HG03378 (cell line): ENCODE results near the gene DSCAML1.

ENCODE experiments used
- ATAC-seq: cut with Tn5 transposase; IDR thresholded peaks from one replicate; pipeline ENCODE4 v1.9.1; 2021; ENCODE audit warnings: mild to moderate bottlenecking, moderate library complexity; ENCODE audit not compliant: unreplicated experiment

DSCAML1 gene

GRCh38 chr11:117439256-117439655 is 357.8 kb downstream of the DSCAML1 start:
- no peak for ATAC-seq

DNA sequence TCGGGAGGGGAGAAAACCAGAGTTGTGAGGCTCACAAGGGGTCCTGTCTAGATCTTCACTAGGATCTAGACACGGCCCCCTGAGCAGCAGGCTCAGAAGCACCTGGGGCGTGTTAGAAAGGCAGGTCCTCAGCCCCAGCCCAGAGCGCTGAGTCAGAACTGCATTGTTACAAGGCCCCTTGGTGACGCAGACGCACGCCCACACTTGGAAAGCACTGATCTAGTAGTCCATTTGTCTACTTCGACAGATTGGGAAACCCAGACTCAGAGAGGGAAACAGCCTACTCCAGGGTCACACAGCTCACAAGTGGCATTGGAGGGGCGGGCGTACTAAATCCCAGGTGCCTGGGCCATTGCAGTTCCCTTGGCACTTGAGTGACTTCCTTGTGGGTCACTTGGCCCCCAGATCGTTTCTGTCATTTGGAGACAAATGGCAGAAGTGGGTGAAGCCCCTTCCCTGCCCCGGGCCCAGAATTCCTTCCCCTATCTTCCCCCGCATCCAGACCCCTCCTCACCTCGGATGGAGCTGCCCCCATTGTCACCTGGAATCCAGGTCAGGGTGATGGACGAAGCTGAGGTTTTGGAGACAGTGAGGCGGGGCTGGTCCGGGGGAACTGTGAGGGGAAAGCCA is 358.5 kb downstream of the DSCAML1 start:
- ATAC-seq, result no peak

DNA sequence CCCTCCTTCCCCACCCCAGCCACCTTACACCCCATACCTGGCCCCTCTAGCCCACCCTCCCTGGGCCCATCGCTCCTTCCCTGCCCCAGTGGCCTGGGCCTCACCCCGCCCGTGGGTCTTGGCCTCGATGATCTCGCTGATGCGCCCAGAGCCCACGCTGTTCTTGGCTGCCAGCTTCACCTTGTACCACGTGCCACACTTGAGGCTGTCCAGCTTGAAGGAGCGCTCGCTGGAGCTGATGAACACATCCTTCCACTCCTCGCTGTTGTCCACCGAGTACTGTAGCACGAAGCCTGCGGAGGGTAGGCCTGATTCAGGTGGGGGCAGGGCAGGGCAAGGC is 359.3 kb downstream of the DSCAML1 start:
- no peak for ATAC-seq

DNA sequence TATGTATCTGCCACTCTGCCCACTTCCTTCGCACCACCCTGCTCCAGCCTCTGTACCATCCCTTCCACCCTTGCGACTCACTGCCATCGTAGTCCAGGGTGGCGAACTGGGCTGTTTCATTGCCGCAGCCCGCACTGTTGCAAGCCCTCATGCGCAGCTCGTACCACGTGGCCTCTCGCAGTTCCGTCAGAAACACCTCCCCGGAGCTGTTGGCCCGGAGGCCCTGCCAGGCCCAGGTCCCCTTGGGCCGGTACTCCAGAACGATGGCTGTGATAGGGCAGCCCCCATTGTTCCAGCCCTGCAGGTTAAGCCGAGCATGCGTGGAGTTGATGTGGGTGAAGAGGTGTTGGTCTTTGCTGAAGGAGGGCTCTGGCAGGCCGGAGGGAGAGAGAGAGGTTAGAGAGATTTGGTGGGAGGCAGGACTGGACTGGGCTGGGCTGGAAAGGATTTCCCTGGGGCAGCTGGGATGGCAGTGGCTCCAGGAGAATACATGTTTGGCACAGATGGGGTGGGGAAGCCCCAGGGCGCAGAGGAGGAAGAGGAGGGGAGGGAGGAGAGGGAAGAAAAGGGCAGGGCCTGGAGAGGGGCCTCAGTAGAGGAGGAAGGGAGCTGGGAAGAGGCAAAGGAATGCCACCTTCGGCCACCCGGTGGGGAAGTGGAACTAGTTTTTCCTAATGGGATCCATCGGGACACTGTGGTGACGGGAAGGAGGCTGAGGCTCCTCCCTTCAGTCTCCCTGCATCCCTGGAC is 359.8 kb downstream of the DSCAML1 start:
- no peak for ATAC-seq

GRCh38 chr11:117435326-117435725 is 361.7 kb downstream of the DSCAML1 start:
- no peak for ATAC-seq

GRCh38 chr11:117434481-117434880 is 362.5 kb downstream of the DSCAML1 start:
- no peak for ATAC-seq

- ATAC-seq, result no peak
Measured at GRCh38 chr11:117433717-117434116, 363.3 kb downstream of the DSCAML1 start.

DNA sequence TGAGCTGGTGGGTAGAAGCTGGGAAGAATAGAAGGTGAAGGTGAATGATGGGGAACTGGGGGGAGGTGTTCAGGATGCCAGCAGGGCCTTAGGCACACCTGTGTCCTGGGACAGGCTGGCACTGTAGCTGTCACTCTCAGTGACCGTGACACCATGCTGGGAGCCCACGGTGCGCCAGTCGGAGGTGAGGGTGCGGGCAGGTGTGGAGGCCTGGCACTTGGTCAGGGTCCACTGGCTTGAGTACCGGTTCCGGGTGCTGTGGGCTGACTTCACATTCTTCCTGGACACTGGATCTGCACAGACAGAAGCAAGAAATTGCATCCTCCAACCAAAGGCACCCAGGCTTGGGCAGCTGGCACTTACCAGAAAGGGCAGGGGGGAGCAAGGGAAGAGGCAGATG is 365.6 kb downstream of the DSCAML1 start:
- no peak for ATAC-seq

GRCh38 chr11:117430293-117430955 is 366.6 kb downstream of the DSCAML1 start:
- ATAC-seq, result no peak

- no peak for ATAC-seq
Measured at GRCh38 chr11:117428856-117429229, 368.2 kb downstream of the DSCAML1 start.

GRCh38 chr11:117428186-117428855 is 368.7 kb downstream of the DSCAML1 start:
- no peak for ATAC-seq

- ATAC-seq, result no peak
Measured at GRCh38 chr11:117427356-117427874, 369.6 kb downstream of the DSCAML1 start.

DNA sequence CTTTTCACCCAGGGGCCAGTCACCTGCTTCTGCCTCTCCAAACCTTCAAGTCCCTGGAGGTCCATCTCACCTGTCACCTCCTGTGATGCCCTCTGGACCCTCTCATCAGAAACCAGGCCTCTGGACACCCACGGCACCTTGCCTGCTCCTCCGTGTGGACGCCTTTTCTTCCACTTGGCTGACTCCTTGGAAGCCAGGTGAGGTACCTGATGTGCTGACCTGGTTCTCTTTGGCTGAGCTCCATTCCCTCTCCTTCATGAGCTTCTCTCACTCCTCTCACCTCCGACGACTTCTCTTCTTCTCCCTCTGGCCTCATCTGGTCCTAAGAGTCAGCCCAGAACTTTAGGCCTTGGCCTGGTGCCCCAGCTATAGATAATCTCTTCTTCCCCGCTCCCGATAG is 370.1 kb downstream of the DSCAML1 start:
- no peak for ATAC-seq

DNA sequence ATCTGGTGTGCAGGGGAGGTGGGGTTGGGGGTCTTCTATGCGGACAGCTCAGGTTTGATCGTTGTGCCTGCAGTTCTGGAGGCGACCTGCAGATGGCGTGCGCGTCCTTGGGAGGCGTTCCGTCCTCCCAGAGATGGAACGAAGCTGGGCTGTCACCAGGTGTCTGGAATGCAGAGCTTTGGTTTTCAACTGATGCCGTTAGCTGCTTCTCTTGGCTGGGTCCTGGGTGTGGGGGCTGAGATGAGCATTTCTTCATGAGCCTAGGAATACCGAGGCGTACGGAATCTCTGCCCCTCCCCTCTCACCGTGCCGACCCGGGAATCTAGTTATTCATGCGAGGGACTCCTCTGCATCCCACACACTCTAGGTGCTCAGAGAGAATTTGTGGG is 370.7 kb downstream of the DSCAML1 start:
- no peak for ATAC-seq

DNA sequence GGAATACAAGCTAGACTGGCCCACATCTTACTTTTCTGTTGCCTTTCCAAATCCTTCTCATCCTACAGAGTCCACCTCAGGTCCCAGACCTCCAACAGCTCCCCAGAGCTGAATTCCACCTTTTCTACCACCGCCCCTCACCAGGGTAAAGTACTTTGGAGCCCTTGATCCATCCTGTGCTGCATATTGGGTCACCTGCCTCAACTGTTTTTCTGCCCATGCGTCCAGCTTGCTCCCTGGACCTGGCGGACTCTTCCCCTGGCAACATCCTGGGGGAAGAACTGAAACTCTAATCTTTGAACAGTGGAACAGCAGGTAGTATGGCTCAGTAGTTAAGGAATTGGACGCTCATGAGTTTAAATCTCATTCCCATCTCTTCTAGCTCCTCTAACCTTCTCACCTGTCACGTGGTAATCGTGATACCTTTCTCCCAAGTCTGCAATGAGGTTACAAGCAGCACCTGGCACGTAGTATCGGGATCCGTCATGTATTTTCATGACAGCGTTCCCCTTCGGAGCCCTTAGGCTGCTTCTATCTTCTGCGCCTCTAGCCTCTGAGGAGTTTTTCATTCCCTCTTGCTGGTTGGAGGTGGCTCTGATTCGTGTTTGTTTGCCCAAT is 371.2 kb downstream of the DSCAML1 start:
- ATAC-seq, result no peak

DNA sequence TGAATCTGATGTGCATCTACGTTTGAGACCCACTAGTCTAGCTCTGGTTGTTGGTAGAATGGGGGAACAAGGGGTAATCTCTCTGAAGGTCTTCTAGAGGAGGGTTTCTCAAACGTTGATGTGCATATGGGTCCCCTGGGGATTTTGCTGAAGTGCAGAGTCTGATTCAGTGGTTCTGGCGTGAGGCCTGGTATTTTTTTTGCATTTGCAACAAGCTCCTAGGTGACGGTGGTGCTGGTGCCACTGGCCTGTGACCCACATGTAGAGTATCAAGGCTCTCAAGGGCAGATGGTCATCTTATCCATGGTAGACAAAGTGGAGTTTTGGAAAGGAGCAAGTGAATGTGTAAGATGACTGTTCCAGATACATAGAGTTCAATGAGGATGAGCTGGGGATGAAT is 372.2 kb downstream of the DSCAML1 start:
- ATAC-seq, result no peak

GRCh38 chr11:117423046-117423575 is 373.9 kb downstream of the DSCAML1 start:
- ATAC-seq, result no peak

GRCh38 chr11:117421476-117421875 is 375.5 kb downstream of the DSCAML1 start:
- ATAC-seq, result no peak

- no peak for ATAC-seq
Measured at GRCh38 chr11:117421041-117421440, 376.0 kb downstream of the DSCAML1 start.

DNA sequence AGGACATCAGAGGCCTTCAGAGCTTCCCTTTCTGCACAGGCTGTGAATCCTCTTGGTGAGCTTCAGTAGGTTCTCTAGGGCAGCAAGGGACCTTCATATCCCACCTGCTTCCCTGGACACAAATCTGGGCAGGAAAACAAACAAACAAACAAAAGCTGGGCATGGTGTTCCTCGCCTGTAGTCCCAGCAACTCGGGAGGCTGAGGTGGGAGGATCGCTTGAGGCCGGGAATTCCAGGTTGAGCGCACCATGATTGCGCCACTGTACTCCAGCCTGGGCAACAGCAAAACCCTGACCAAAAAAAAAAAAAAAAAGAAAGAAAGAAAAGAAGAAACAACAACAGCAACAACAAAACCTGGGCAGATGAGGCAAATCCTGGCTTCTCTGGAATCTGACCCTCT is 376.4 kb downstream of the DSCAML1 start:
- no peak for ATAC-seq

- no peak for ATAC-seq
Measured at GRCh38 chr11:117420143-117420485, 376.9 kb downstream of the DSCAML1 start.
